Cerebellar nuclear complex (tissue), 1 donor: ENCODE data around the gene SOX6.

Experiments
- DNase-seq, 2 experiments: peaks; one replicate each; lab custom pipeline; 2025; lab: John Stamatoyannopoulos, UW

SOX6 gene

GRCh38 chr11:16186680-16187079 lies 169.7 kb downstream of the SOX6 start:
- no peak for DNase-seq

GRCh38 chr11:16185042-16185441 lies 171.3 kb downstream of the SOX6 start:
- DNase-seq: no peak

- no peak for DNase-seq
Observed at GRCh38 chr11:16184588-16184987, 171.8 kb downstream of the SOX6 start.

GRCh38 chr11:16182553-16182952 lies 173.8 kb downstream of the SOX6 start:
- DNase-seq: no peak

- DNase-seq: no peak
Observed at GRCh38 chr11:16180868-16181267, 175.5 kb downstream of the SOX6 start.

- DNase-seq: no peak
Observed at GRCh38 chr11:16179676-16180075, 176.7 kb downstream of the SOX6 start.

GRCh38 chr11:16178273-16178672 lies 178.1 kb downstream of the SOX6 start:
- DNase-seq: no peak

GRCh38 chr11:16177688-16178087 lies 178.7 kb downstream of the SOX6 start:
- DNase-seq: no peak

- DNase-seq: no peak
Observed at GRCh38 chr11:16173798-16174197, 182.5 kb downstream of the SOX6 start.

GRCh38 chr11:16171882-16172281 lies 184.5 kb downstream of the SOX6 start:
- DNase-seq: no peak

- no peak for DNase-seq
Observed at GRCh38 chr11:16169956-16170847, 186.1 kb downstream of the SOX6 start.

- DNase-seq: no peak
Observed at GRCh38 chr11:16169541-16169940, 186.8 kb downstream of the SOX6 start.

GRCh38 chr11:16167706-16168487 lies 188.4 kb downstream of the SOX6 start:
- no peak for DNase-seq

- no peak for DNase-seq
Observed at GRCh38 chr11:16166571-16166970, 189.8 kb downstream of the SOX6 start.

GRCh38 chr11:16160146-16160545 lies 196.2 kb downstream of the SOX6 start:
- DNase-seq: no peak

GRCh38 chr11:16158426-16158994 lies 197.8 kb downstream of the SOX6 start:
- DNase-seq: no peak

- DNase-seq: no peak
Observed at GRCh38 chr11:16157327-16157726, 199.0 kb downstream of the SOX6 start.

- DNase-seq: no peak
Observed at GRCh38 chr11:16155448-16155847, 200.9 kb downstream of the SOX6 start.

- DNase-seq: no peak
Observed at GRCh38 chr11:16154715-16155396, 201.5 kb downstream of the SOX6 start.

GRCh38 chr11:16153951-16154350 lies 202.4 kb downstream of the SOX6 start:
- DNase-seq: no peak

GRCh38 chr11:16151138-16151537 lies 205.2 kb downstream of the SOX6 start:
- DNase-seq: no peak

- no peak for DNase-seq
Observed at GRCh38 chr11:16149476-16149875, 206.9 kb downstream of the SOX6 start.
